Liver (tissue), 3 donors: ENCODE data around the gene WNT3A.

ENCODE experiments used
- FOXA2 ChIP-seq: IDR thresholded peaks from 2 replicates; pipeline ENCODE4 v1.6.1; 2016; ENCODE audit warnings: antibody characterized with exemption
- HNF4G ChIP-seq: IDR thresholded peaks from 2 replicates; pipeline ENCODE4 v1.6.1; 2016; ENCODE audit warnings: antibody characterized with exemption
- SP1 ChIP-seq: IDR thresholded peaks from 2 replicates; pipeline ENCODE4 v1.6.1; 2018; ENCODE audit warnings: antibody characterized with exemption, mild to moderate bottlenecking
- TAF1 ChIP-seq: conservative IDR thresholded peaks from 2 replicates; pipeline ENCODE4 v1.6.1; 2016; ENCODE audit warnings: antibody characterized with exemption, mild to moderate bottlenecking
- YY1 ChIP-seq: IDR thresholded peaks from 2 replicates; pipeline ENCODE4 v1.6.1; 2016; ENCODE audit warnings: antibody characterized with exemption, mild to moderate bottlenecking
- TF ChIP-seq, protein P1 (sequence below): fragments of 150-350 bp; IDR thresholded peaks from 2 replicates; pipeline ENCODE4 v1.5.1; 2017; ENCODE audit warnings: improper control_type of control experiment, low read depth, low read length; ENCODE audit not compliant: missing input control
- TF ChIP-seq, protein P2 (sequence below): IDR thresholded peaks from 2 replicates; pipeline ENCODE4 v1.6.1; 2016; ENCODE audit warnings: antibody characterized with exemption
- TF ChIP-seq, protein P3 (sequence below): IDR thresholded peaks from 2 replicates; pipeline ENCODE4 v1.6.1; 2016; ENCODE audit warnings: antibody characterized with exemption, mild to moderate bottlenecking
- donor health status: healthy.
- donor health status: healthy.

DNA sequence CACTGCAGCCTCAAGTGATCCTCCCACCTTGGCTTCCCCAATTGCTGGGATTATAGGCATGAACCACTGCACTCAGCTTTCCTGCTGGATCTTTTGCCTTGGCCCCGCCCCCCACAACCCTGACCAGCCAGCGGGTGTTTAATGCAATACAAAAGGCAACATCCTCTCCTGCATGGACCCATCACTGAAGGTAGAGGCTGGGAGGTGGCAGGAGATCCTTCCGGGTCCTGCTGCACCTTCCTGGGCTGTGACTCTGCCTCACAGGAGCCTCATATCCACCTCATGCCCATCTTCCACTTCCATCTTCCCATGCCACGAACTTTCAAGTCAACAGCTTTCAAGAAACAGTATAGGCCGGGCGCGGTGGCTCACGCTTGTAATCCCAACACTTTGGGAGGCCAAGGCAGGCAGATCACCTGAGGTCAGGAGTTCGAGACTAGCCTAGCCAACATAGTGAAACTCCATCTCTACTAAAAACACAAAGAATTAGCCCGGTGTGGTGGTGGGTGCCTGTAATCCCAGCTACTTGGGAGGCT, 47.4 kb upstream of the WNT3A start:
- TF ChIP-seq, protein P1, sequence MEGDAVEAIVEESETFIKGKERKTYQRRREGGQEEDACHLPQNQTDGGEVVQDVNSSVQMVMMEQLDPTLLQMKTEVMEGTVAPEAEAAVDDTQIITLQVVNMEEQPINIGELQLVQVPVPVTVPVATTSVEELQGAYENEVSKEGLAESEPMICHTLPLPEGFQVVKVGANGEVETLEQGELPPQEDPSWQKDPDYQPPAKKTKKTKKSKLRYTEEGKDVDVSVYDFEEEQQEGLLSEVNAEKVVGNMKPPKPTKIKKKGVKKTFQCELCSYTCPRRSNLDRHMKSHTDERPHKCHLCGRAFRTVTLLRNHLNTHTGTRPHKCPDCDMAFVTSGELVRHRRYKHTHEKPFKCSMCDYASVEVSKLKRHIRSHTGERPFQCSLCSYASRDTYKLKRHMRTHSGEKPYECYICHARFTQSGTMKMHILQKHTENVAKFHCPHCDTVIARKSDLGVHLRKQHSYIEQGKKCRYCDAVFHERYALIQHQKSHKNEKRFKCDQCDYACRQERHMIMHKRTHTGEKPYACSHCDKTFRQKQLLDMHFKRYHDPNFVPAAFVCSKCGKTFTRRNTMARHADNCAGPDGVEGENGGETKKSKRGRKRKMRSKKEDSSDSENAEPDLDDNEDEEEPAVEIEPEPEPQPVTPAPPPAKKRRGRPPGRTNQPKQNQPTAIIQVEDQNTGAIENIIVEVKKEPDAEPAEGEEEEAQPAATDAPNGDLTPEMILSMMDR = no peak
- TF ChIP-seq, protein P2, sequence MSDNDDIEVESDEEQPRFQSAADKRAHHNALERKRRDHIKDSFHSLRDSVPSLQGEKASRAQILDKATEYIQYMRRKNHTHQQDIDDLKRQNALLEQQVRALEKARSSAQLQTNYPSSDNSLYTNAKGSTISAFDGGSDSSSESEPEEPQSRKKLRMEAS = no peak
- TF ChIP-seq FOXA2 (no peak), SP1 (no peak), YY1 (no peak), HNF4G (no peak), TAF1 (no peak)
- TF ChIP-seq, protein P3, sequence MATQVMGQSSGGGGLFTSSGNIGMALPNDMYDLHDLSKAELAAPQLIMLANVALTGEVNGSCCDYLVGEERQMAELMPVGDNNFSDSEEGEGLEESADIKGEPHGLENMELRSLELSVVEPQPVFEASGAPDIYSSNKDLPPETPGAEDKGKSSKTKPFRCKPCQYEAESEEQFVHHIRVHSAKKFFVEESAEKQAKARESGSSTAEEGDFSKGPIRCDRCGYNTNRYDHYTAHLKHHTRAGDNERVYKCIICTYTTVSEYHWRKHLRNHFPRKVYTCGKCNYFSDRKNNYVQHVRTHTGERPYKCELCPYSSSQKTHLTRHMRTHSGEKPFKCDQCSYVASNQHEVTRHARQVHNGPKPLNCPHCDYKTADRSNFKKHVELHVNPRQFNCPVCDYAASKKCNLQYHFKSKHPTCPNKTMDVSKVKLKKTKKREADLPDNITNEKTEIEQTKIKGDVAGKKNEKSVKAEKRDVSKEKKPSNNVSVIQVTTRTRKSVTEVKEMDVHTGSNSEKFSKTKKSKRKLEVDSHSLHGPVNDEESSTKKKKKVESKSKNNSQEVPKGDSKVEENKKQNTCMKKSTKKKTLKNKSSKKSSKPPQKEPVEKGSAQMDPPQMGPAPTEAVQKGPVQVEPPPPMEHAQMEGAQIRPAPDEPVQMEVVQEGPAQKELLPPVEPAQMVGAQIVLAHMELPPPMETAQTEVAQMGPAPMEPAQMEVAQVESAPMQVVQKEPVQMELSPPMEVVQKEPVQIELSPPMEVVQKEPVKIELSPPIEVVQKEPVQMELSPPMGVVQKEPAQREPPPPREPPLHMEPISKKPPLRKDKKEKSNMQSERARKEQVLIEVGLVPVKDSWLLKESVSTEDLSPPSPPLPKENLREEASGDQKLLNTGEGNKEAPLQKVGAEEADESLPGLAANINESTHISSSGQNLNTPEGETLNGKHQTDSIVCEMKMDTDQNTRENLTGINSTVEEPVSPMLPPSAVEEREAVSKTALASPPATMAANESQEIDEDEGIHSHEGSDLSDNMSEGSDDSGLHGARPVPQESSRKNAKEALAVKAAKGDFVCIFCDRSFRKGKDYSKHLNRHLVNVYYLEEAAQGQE = no peak
